ENCODE results near the gene GPR161.
A peak's percentile ranks its signal among the peaks of the same experiment; 100 is the strongest.
"Not testable (repeated sequence)": the region's sequence is repeated elsewhere in the genome, so short reads cannot be mapped to it uniquely, and the experiment has no call there.

The GPR161 gene, protein sequence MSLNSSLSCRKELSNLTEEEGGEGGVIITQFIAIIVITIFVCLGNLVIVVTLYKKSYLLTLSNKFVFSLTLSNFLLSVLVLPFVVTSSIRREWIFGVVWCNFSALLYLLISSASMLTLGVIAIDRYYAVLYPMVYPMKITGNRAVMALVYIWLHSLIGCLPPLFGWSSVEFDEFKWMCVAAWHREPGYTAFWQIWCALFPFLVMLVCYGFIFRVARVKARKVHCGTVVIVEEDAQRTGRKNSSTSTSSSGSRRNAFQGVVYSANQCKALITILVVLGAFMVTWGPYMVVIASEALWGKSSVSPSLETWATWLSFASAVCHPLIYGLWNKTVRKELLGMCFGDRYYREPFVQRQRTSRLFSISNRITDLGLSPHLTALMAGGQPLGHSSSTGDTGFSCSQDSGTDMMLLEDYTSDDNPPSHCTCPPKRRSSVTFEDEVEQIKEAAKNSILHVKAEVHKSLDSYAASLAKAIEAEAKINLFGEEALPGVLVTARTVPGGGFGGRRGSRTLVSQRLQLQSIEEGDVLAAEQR

DNA sequence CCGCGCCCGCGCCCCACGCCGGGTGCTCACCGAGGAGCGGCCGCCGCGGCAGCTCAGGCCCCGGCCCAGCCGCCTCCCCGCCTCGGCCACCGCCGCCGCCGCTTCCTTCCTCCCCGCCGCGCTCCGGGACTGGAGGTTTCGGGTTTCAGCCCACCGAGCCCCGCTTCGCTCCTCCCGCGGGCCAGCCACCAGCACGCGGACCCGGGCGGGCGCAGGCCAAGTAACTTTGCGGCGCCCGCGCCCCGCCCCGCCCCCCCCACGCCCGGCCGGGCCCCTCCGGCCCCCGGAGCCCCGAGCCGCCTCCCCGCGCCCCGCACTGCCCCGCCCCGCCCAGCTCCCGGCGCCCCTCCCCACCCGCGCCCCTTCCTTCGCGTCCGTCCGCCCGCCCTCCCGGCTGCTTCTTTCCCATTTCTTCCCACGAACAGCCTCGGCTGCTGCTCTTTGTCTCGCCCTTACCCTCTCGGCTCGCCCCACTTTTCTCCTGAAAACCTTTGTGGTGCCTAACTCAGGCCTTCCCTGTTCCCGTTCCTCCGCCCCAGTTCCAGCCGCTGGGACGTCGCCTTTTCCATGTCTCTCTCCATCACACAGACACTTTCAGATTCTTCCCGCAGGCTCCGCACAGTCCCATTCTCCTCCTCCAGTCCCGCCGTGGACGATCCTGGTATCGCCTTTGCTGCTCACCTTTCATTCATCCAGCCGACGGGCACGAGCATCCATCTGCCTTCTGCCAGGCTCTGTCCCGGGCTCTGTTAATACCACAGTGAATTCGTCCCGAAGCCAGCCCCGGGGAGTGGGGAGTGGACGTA lies at the start of gene GPR161:
GPR161 (minus strand) TSS at position 222 of the 806 bp plus-strand sequence. CDS start 32,080 bp downstream, outside the sequence.
- DNase-seq (ENCODE audit: low read depth in 2 of 2, low spot score in 1 of 2), result no peak

DNA sequence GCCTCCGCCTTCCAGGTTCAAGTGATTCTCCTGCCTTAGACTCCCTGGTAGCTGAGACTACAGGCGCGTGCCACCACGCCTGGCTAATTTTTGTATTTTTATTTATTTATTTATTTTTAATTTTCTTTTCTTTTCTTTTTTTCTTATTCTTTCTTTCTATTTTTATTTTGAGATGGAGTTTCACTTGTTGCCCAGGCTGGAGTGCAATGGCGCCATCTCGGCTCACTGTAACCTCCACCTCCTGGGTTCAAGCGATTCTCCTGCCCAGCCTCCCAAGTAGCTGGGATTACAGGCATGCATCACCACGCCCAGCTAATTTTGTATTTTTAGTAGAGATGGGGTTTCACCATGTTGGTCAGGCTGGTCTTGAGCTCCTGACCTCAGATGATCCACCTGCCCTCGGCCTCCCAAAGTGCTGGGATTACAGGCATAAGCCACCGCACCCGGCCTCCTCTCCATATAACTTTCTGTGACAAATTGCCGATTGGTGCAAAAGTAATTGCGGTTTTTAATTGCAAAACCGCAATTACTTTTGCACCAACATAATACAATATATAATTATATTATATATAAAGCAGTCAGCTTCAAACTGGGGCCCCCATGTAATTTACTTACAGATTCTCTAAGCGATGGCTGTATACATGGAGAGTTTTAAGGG lies 44.5 kb upstream of the GPR161 start:
- not testable (repeated sequence) for DNase-seq (ENCODE audit: low read depth in 2 of 2, low spot score in 1 of 2)

DNA sequence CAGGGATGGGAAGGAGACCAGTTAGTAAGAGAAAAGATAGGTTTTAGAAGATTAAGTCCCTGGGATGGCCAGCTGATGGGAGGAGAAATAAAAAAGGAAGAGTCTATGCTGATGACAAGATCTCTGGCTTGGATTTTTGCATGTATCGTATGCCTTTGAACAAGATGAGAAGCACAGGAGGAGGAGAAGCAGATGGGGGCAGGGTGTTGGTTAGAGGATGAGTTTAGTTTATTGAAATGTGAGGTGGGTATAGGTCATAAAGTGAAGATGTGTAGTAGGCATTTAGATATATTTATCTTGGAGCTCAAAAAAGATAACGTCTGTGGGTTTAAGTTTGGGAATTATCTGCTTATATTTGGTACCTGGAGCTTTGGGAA lies 43.4 kb upstream of the GPR161 start:
- DNase-seq (ENCODE audit: low read depth in 2 of 2, low spot score in 1 of 2), result no peak

DNA sequence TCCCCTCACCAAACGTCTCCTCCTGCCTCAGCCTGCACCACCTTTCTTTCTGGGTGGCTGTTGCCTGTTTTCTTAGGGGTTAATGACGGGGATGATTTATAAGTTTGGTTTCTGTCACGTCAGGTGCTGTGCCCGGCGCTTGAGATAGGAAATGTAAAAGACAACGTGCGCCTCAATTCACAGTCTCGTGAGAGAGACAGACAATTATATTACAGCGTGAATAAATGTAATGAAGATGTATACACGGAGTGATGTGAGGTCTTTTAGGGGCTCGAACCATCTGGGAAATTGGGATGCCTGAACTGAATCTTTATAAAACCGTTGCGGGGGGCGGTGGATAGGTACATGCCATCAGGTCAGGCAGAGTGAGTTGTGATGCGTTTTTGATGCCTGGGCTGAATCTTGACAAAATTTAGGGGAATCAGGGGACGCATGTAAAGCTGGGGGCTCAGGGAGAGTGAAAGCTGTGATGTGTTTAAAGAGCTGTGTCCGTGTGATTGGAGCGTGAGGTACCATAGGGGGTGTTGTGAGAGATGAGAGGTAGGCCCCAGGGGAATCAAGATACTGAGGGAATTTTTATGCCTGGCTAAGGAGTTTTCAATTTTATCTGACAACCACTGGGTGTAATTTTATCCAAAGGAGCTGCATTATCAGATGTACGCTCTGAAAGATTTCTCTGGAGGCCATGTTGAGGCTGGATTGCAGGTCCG lies 42.9 kb upstream of the GPR161 start:
- no peak for DNase-seq (ENCODE audit: low read depth in 2 of 2, low spot score in 1 of 2)

DNA sequence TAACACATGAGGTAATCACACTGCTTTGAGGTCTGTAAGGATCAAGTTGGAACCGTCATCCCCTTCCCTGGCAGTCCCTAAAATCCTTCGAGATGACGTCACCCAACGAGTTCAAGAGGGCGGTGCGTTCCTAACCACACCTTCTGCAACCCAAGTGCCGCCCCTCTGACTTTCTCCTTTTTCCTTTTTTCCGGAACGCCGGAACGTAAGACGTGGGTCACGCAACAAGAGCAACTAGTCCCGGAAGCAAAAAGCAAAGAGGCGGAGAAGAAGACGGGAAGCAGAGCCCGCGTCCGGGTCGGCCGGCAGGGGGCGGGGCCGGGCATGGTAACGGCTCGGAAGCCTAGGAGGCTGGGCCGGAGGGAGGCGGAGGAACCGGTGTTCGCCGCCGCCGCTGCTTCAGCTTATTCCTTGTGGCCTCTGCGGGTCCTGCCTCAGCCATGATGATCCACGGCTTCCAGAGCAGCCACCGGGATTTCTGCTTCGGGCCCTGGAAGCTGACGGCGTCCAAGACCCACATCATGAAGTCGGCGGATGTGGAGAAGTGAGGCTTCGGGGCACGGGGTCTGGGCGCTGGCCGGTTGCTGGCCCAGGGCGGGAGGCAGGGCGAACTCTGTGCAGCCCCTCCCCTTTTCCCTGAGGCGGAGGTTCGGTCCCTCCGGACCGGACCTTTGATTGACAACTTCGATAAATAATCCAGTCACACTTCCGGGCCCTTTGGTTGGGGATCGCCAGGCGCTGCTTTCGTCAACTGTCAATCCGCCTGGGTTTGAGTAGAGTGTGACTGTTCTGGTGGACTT lies 42.1 kb upstream of the GPR161 start, which contains the start of gene TIPRL:
TIPRL (plus strand) TSS at position 325 of the 800 bp plus-strand sequence; CDS start at position 441, 116 bp downstream.
- DNase-seq (ENCODE audit: low read depth in 2 of 2, low spot score in 1 of 2), result peak; percentile 84 to 86

DNA sequence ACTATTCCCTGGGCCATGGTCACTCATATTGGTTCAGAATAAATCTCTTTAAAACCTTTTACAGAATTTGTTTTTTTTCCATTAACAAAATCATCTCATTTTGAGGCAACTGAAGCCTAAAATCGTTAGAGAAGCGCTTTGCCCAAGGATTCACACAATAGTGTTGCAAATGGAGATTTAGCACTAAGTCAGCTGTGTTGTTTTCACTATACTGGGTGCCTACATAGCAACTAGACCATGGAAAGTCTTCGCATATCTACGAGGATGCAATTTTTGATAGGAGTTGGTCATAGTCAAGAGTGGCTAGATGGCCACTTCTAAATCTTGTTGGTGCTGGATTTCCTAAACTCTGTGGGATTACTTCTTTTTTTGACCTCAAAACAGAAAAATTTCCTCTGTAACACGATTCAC lies 41.5 kb upstream of the GPR161 start:
- DNase-seq (ENCODE audit: low read depth in 2 of 2, low spot score in 1 of 2), result no peak

DNA sequence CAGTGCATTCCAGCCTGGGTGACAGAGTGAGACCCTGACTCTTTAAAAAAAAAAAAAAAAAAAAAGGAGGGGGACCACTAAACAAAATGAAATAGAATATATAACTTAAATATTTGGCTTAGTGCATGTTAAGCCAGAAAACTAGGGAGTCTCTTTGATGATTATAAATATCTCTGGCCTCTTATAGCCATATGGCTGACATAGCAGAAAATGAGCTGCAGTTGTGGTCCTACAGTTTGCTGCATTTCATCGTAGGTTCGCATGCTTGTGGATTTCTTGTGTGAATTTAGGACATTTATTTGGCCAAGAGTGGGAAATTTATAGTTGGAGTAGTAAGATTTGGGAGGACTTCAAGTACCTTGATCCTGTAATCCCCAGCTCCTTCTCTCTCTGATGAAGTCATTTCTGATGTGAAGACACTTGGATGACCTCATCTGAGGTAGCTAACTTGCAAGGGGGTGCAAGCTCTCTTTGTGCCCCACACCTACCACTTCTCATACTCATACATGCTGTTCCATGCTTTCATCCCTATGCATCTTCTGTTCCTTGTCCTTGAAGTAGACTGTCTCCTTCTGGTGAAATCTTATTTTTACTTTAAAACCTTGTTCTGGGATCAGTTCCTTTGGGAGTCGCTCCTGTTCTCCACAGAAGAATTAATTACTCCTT lies 35.7 kb upstream of the GPR161 start:
- no peak for DNase-seq (ENCODE audit: low read depth in 2 of 2, low spot score in 1 of 2)

DNA sequence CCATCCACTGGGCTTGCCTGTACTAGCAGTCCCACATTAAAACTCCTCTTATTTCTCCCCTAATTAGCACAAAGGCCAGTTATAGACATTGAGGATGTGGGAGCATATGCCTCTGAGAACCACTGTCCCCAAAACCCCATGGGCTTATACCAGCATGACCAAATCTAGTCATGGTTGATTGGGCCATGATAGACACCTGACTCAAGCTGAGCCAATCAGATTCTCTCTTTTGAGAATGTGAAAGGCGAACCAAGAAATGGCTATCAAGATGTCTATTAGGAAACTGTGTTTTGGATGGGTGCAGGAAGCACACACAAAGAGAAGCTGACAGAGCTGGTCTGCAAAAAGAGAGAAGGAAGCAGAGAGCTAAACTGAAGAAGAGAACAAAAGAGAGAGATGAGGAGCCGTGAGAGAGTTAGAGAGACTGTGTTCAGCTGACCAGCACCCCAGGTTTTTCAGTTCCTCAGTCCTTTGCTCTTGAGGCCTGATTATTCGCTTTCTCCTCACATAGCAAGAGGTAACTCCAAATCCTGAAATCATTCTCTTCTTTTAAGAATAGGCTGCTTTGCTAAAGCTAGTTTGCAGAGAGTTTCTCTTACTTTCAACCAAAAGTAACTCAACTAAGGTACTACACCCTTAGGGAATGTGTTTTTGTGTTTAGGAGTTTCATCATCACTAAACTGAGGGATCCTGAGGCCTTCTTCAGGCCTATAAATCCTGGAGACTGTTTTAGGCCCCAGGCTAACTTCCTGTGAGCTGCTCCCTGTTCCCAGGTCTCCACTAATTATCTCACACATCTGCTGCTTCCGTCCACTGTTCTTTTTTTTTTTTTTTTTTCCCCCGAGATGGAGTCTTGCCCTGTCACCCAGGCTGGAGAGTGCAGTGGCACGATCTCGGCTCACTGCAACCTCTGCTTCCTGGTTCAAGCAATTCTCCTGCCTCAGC lies 34.1 kb upstream of the GPR161 start:
- no peak for DNase-seq (ENCODE audit: low read depth in 2 of 2, low spot score in 1 of 2)

DNA sequence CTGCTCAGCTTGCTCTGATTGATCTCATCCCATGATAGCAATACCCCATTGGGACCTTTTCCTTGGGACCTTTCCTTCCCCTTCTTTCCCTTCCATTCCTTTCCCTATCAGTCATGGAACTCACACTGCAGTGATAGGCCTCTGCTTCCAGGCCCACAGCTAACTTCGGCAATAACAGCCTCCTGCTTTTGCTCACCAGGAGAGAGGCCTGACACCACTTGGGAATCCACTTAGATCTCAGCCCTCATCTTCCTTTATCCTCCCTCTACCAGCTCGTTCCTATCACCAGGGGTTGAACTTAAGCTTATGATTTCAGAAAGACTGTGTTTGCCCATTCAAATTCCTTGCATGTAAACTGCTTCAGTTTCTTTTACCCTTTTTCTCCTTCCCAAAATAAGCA lies 31.1 kb upstream of the GPR161 start:
- DNase-seq (ENCODE audit: low read depth in 2 of 2, low spot score in 1 of 2), result no peak

DNA sequence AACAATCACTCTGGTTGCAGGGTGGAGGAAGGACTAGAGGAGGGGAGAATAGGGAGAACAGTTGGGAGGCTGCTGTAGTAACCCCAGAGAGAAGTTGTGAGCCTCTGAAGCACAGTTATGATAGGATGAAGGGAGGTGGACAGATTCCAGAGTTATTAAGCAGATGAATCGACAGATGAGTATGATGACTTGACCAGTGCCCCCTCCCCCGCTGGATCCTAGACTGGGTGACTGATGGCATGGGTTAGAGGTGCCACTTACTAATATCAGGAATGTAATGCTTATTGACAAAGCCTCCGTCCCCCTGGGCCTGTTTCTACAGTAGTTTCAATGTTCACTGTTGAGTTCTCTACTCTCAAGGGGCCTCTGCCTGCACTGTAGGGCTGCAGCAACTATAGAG lies 28.0 kb upstream of the GPR161 start:
- no peak for DNase-seq (ENCODE audit: low read depth in 2 of 2, low spot score in 1 of 2)

DNA sequence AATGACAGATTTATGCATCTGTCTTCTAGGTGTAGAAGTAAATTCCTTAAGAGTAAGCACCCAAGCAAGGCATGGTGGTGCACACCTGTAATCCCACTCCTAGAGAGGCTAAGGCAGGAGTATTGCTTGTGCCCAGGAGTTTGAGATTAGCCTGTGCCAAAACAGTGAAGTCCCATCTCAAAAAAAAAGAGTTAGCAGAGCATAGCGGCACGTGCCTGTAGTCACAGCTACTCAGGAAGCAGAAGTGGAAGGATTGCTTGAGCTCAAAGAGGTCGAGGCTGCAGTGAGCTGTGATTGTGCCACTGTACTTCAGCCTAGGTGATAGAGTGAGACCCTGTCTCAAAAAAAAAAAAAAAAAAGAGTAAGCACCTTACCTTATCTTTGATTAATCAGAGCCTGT lies 26.9 kb upstream of the GPR161 start:
- no peak for DNase-seq (ENCODE audit: low read depth in 2 of 2, low spot score in 1 of 2)

DNA sequence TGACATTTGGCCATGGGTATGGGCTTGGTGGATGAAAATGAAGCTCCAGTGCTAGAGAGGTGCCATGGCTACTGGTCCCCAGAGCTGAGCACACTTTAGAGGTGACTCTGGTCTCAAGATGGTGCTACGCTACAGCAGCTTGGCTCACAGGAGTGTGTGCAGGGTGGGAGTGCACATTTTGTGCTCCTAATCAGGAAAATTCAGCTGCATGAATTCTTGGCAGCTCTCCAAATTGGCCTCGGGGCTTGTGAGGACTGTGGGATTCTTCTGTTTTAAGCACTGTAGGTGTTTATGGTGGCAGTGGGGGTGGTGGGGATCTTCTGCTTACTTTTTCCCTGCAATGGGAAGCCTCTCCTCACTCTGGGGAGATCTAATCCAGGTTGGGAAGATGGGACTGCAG lies 24.7 kb upstream of the GPR161 start:
- DNase-seq (ENCODE audit: low read depth in 2 of 2, low spot score in 1 of 2), result no peak

DNA sequence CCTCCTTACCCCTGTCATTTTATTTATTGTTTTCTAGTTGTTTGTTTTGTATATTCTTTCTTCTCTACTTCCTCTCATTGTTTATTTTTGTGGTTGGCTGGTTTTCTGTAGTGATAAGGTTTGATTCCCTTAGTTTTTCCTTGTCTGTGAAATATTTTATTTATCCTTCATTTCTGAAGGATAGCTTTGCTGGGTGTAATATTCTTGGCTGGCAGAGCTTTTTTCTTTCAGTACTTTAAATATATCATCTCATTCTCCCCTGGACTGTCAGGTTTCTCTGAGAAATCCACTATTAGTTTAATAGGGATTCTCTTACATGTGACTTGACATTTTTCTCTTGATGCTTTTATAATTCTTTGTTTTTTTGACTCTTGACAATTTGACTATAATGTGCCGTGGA lies 23.2 kb upstream of the GPR161 start:
- no peak for DNase-seq (ENCODE audit: low read depth in 2 of 2, low spot score in 1 of 2)

DNA sequence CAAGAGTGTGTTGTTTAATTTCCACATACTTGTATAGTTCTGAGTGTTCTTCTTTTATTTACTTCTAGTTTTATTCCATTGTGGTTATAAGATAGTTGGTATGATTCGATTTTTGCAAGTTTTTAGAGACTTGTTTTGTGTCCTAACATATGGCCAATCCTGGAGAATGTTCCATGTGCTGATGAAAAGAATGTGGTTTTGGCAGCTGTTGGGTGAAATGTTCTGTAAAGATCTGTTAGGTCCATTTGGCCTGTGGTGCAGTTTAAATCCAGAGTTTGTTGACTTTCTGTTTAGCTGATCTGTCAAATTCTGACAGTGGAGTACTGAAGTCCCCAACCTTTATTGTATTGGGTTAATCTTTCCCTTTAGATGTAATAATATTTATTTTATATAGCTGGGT lies 22.5 kb upstream of the GPR161 start:
- DNase-seq (ENCODE audit: low read depth in 2 of 2, low spot score in 1 of 2), result no peak

DNA sequence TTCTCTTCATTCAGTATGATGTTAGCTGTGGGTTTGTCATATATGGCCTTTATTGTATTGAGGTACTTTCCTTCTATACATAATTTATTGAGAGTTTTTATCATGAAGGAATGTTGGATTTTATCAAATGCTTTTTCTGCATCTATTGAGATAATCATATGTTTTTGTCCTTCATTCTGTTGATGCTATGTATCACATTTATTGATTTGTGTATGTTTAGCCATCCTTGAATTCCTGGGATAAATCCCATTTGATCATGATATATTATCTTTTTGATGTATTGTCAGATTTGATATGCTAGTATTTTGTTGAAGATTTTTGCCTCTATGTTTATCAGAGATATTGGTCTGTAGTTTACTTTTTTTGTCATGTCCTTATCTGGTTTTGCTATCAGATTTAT lies 20.9 kb upstream of the GPR161 start:
- no peak for DNase-seq (ENCODE audit: low read depth in 2 of 2, low spot score in 1 of 2)

DNA sequence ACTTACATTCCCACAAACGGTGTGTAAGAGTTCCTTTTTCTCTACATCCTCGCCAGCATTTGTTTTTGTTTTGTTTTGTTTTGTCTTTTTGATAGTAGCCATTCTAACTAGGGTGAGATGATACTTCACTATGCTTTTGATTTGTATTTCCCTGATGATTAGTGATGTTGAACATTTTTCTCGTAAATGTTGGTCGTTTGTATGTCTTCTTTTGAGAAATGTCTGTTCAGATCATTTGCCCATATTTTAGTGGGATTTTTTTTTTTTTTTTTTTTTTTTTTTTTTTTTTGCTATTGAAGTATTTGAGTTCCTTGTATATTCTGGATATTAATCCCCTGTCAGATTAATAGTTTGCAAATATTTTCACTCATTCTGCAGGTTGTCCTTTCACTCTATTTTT lies 19.2 kb upstream of the GPR161 start:
- DNase-seq (ENCODE audit: low read depth in 2 of 2, low spot score in 1 of 2), result no peak

DNA sequence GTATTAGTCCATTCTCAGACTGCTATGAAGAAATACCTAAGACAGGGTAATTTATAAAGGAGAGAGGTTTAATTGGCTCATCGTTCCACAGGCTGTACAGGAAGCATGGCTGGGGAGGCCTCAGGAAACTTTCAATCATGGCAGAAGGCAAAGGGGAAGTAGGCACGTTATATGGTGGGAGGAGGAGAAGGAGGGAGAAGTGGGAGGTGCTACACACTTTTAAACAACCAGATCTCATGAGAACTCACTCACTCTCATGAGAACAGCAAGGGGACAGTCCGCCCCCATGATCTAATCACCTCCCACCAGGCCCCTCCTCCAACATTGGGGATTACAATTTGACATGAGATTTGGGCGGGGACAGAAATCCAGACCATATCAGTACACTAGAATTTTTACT lies 18.0 kb upstream of the GPR161 start:
- DNase-seq (ENCODE audit: low read depth in 2 of 2, low spot score in 1 of 2), result not testable (repeated sequence)

DNA sequence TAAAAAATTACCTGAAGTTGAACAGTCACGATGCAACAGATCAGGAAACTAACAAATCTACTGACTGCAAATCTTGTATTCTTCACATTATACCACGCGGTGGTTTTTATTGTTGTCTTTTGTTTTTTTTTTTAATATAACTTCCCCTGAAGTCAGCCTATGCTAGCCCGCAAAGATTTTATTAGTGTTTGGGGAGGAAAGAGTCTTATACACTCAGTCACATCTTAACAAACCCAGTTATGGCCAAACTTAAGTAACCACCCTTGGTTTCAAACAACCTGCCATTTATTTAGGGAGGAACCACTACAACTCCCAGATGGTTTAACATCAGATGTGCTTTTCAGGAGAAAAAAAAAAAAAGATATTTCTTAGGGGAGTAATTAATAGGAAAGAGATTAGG lies 15.2 kb upstream of the GPR161 start:
- DNase-seq (ENCODE audit: low read depth in 2 of 2, low spot score in 1 of 2), result no peak
